Neural crest cell (in vitro differentiated cells): Measurements from ENCODE around the gene NBEAL2. TPM values are rescaled to one million over a fixed set of nuclear protein-coding genes. Genes with fewer than 3 reads are reported as not detected.

Source experiments
- DNase-seq: peaks from one replicate; pipeline ENCODE4 v3.0.0; 2021; ENCODE audit warnings: low read depth, mixed read lengths, low spot score
- H3K27ac Mint-ChIP-seq: one replicate; pipeline ENCODE4 v1.8.0; 2021; ENCODE audit warnings: mild to moderate bottlenecking, mixed read lengths; ENCODE audit not compliant: unreplicated experiment
- H3K27me3 Mint-ChIP-seq: 2 replicates; pipeline ENCODE4 v1.8.0; 2021; ENCODE audit warnings: low read depth, mild to moderate bottlenecking, mixed read lengths
- H3K36me3 Mint-ChIP-seq: 2 replicates; pipeline ENCODE4 v1.8.0; 2021; ENCODE audit warnings: low read depth, mild to moderate bottlenecking, mixed read lengths
- H3K4me1 Mint-ChIP-seq: 2 replicates; pipeline ENCODE4 v1.8.0; 2021; ENCODE audit warnings: mixed read lengths
- H3K4me3 Mint-ChIP-seq: one replicate; pipeline ENCODE4 v1.8.0; 2021; ENCODE audit warnings: mild to moderate bottlenecking, mixed read lengths
- H3K9me3 Mint-ChIP-seq: 2 replicates; pipeline ENCODE4 v1.8.0; 2021; ENCODE audit warnings: mixed read lengths
- CTCF ChIP-seq: fragments of 200-600 bp; sonication (generic); conservative IDR thresholded peaks from 2 replicates; pipeline ENCODE4 v1.5.0; 2021; ENCODE audit warnings: antibody characterized with exemption, mild to moderate bottlenecking
- total RNA-seq: library from RNA; stranded (reverse); gene quantifications from 2 replicates; pipeline ENCODE4 v1.2.1, GENCODE V29; 2021

Gene NBEAL2
- total RNA-seq, 1 donor from 2014 or later: 25.2 TPM

- Mint-ChIP-seq H3K27ac (no peak overlapping the region), H3K4me1 (peaks cover 4% of the 10 kb centered on the region), H3K36me3 (no peaks in the 10 kb centered on the region), H3K9me3 (no peaks in the 10 kb centered on the region), H3K27me3 (no peaks in the 10 kb centered on the region), H3K4me3 (no peak overlapping the region)
- TF ChIP-seq CTCF: no peak
- no peak for DNase-seq
These were observed 6.7 kb downstream of the NBEAL2 start for GRCh38 chr3:46986055-46986730.

- DNase-seq: no peak
- Mint-ChIP-seq H3K4me3 (no peak overlapping the region), H3K4me1 (peaks cover 4% of the 10 kb centered on the region), H3K27ac (no peak overlapping the region), H3K27me3 (no peaks in the 10 kb centered on the region), H3K36me3 (no peaks in the 10 kb centered on the region), H3K9me3 (no peaks in the 10 kb centered on the region)
- no peak for TF ChIP-seq CTCF
These were observed 7.4 kb downstream of the NBEAL2 start for GRCh38 chr3:46986782-46987310.

- TF ChIP-seq CTCF: no peak
- no peaks in the 10 kb centered on the region for H3K9me3 Mint-ChIP-seq
- DNase-seq: no peak
- H3K4me3 Mint-ChIP-seq: no peak overlapping the region
- H3K4me1 Mint-ChIP-seq: peaks cover 4% of the 10 kb centered on the region
- H3K27ac Mint-ChIP-seq: no peak overlapping the region
- H3K36me3 Mint-ChIP-seq: no peaks in the 10 kb centered on the region
- H3K27me3 Mint-ChIP-seq: no peaks in the 10 kb centered on the region
These were observed 7.9 kb downstream of the NBEAL2 start for GRCh38 chr3:46987319-46987742.

- TF ChIP-seq CTCF: no peak
- H3K4me3 Mint-ChIP-seq: no peak overlapping the region
- peaks cover 4% of the 10 kb centered on the region for H3K4me1 Mint-ChIP-seq
- DNase-seq: no peak
- no peaks in the 10 kb centered on the region for H3K36me3 Mint-ChIP-seq
- no peaks in the 10 kb centered on the region for H3K9me3 Mint-ChIP-seq
- no peaks in the 10 kb centered on the region for H3K27me3 Mint-ChIP-seq
- H3K27ac Mint-ChIP-seq: no peak overlapping the region
These were observed 8.4 kb downstream of the NBEAL2 start for GRCh38 chr3:46987743-46988401.

GRCh38 chr3:46988616-46989015 lies 9.2 kb downstream of the NBEAL2 start:
- Mint-ChIP-seq H3K27me3 (no peaks in the 10 kb centered on the region), H3K27ac (no peak overlapping the region), H3K4me1 (peaks cover 4% of the 10 kb centered on the region), H3K36me3 (no peaks in the 10 kb centered on the region), H3K9me3 (no peaks in the 10 kb centered on the region), H3K4me3 (no peak overlapping the region)
- DNase-seq: no peak
- TF ChIP-seq CTCF: no peak
